NCI-H187 treated with DMSO at 0.1 percent for 48 hours (cell line): Measurements from ENCODE around the gene SLC49A3.
"Not testable (repeated sequence)": the region's sequence is repeated elsewhere in the genome, so short reads cannot be mapped to it uniquely, and the experiment has no call there.

Source experiments
- DNase-seq: peaks from one replicate; lab custom pipeline; 2025; lab: John Stamatoyannopoulos, UW

SLC49A3 gene

DNA sequence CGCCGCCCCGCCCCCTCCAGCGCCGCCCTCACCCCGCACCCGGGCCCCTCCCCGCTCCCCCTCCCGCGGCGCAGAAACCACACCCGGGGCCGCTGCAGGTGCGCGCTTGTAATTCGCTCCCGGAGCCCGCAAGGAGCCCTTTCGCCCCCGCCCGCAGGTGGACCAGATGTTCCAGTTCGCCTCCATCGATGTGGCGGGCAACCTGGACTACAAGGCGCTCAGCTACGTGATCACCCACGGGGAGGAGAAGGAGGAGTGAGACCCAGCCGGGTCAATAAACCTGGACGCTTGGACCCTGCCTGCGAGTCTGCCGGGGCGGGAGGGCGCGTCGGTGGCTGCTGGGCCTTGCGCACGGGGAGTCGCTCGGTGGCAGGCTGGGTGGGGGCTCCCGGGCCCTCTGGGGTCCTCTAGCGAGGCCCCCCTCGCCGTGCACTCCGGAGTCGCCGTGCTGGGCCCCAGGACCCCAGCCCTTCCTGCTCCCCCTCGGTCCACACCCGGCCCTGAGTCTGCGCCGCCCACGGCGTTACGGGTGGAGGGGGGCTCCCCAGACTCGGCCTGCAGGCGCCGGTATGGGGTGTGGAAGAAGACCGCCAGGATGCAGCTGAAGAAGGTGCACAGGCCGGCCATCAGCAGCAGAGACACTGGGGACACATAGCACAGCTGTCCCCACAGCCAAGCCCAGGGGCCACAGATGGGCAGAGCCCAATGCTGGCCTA lies 7.1 kb downstream of the SLC49A3 start:
- DNase-seq = peak; percentile 44

DNA sequence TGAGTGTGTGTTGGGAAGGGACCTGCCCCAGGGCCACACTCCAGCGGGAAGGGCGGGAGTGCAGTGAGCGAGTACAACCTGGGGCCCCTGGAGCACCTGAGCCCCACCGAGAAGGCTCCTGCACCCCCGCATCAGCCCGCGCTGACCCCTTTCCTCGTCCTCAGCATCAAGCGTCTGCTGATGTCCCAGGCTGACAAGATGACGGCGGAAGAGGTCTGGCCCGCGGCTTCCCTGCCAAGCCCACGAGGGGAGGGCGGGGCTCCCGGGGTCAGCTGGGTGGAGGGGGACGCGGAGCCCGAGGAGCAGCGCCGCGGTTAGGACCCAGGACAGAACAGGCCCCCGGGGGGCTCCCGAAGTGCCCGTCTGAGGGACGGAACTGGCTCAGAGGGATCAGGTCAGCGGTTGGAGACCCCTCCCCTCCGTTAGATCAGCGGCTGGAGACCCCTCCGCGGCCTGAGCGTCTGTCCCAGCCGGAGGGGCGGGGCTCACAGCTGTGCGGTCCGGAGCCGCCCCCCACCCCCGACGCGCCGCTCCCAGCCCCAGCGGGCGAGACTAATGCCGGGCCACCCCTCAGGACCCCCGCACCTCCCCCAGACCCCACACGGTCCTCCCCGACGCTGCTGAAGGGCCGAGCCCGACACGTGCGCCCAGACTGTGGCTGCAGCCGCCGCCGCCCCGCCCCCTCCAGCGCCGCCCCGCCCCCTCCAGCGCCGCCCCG lies 7.9 kb downstream of the SLC49A3 start:
- DNase-seq = no peak

DNA sequence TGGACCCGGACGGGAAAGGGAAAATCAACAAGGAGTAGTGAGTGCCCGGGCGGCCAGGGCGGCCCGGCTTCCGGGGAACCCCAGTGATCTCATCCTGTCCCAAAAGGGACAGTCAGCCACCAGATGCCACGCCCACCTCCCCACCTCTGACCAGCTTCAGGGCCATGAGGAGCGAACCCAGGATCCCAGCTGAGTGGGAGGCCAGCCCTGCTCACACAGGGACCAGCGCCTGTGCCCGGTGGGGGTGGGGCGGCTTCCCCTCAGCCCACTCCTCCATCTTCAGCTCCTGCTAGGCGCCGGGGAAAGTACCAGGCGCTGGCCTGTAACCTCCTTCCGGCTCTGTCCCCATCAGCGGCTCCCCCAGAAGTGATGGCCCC lies 8.4 kb downstream of the SLC49A3 start:
- DNase-seq = no peak

DNA sequence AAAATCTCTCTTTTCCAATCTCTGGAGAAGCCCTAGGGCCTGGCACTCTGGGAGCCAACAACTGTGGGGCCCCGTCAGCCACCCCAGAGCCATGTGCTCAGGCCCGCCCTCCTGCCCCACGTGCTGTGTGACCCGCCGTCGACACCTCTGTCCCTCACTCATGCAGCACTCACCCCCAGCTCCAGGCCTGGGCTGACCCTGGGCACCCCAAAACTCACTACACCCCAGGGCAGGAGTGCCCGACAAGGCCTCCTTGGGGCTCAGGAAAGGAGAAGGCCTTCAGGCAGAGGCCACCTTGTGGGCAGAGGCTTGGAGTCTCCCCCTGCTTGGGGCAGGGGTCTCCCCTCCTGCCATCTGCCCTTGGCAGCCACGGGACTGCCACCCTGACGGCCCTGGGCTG lies 8.9 kb downstream of the SLC49A3 start:
- no peak for DNase-seq

DNA sequence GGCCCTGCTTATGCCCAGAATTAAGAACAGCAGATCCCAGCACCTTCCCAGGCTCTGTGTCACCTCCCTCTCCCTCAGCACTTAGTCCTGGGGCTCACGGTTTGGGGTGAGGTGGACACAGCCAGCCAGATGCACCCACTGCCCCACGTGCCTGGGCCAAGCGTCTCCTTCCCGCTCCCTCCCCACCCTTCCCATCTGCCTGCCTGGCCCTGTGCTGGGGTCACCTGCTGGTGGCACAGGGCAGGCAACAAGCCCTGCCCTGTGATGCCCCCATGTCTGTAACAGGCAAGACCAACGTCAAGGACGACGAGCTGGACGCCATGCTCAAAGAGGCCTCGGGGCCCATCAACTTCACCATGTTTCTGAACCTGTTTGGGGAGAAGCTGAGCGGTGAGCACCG lies 9.3 kb downstream of the SLC49A3 start:
- no peak for DNase-seq

DNA sequence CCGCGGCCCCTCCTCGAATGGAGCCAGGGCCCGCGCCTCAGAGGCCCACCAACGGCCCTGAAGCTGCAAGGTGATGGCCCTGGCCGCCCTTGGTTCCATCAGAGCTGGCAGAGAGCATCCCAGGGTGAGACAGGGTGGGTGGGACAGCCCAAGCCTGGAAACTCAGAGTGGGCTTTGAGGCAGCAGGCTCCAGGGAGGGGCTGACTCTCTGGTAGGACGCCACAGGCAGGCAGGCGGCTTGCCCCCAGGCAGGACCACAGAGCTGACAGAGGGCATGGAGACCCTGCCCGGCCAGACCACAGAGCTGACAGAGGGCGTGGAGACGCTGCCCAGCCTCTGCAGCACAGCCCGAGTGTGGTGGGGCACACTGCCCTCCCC lies 9.9 kb downstream of the SLC49A3 start:
- no peak for DNase-seq

DNA sequence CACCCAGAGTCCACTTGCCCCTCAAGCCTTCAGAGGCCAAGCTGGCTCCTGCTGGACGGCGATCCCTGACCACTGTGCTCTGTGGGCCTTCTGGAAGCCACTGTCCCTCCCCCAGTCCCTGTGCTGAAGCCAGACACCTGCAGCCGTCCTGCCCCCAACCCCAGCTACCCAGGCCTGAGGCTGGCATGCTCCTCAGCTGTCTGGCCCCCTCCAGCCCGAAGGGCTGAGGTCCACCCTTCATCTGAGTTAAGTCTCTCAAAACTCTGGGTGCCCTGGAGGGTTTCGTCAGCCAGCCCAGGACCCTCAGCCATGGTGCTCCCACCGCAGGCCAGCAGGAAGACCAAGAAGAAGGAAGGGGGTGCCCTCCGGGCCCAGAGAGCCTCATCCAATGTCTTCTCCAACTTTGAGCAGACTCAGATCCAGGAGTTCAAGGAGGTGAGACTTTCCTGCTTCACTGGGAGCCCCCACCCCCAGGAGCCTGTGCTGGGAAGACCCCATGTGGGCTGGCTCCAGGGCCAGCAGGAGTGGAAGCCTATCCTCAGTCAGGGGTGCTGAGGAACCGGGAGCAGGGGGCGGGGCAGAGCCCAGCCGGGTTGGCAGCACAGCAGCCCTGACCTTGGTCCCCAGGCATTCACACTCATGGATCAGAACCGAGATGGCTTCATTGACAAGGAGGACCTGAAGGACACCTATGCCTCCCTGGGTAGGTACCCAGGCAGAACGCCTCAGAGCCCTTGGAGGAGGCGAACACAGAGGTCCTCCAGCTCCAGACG lies 10.4 kb downstream of the SLC49A3 start:
- no peak for DNase-seq

DNA sequence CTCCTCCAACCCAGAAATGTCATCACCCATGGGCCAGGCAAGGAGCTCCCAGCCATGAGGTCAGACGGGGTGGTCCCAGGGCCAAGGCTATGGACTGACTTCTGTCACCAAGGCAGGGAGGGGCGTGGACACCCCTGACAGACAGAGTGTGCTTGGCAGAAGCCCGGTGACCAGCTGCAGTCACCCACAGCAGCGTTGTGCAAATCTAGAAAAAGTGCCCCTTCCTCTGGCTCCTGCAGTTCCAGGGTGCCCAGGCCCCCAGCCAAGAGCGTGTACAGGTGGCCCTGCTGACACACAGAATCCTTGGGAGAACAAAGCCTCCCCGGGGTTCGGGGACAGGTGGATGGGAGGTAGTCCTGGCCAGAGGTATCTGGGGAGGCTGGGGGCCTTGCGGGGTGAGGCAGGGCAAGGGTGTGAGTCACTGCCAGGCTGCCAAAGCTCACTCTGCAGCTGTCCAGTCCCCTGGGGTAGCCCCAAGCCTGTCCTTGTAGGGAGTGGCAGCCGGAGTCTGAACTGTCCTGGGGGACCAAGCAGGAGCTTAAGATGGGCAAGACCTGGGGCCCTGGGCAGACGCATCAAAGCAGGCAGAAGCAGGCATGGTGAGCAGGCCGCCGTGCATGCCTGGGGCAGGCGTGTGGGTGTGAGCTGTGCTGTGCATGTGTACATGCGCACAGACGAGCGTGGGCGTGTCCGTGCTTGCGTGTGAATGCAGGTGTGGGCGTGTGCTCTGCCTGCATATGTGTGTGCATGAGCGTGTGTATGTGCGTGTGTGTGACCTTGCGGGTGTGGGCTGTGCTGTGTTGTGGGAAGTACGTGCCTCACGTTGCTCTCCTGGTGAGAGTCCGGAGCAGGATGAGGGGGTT lies 11.3 kb downstream of the SLC49A3 start:
- no peak for DNase-seq

DNA sequence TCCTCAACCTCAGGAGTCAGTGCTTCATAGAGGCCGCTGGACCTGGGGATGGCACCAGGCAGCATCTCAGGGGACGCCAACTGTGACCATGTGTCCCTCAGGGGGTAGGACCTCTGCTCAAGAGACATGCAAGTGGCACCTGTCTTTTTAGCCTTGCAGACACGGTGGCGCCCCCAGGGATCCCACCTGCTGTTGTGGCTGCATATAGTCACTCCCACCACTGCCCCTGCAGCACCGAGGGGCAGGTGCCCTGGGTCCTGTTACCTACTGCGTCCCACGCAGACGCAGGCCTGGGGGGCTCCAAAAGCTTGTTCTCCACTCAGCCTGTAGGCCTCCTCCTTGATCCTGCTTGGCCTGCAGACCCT lies 12.1 kb downstream of the SLC49A3 start:
- DNase-seq = no peak

DNA sequence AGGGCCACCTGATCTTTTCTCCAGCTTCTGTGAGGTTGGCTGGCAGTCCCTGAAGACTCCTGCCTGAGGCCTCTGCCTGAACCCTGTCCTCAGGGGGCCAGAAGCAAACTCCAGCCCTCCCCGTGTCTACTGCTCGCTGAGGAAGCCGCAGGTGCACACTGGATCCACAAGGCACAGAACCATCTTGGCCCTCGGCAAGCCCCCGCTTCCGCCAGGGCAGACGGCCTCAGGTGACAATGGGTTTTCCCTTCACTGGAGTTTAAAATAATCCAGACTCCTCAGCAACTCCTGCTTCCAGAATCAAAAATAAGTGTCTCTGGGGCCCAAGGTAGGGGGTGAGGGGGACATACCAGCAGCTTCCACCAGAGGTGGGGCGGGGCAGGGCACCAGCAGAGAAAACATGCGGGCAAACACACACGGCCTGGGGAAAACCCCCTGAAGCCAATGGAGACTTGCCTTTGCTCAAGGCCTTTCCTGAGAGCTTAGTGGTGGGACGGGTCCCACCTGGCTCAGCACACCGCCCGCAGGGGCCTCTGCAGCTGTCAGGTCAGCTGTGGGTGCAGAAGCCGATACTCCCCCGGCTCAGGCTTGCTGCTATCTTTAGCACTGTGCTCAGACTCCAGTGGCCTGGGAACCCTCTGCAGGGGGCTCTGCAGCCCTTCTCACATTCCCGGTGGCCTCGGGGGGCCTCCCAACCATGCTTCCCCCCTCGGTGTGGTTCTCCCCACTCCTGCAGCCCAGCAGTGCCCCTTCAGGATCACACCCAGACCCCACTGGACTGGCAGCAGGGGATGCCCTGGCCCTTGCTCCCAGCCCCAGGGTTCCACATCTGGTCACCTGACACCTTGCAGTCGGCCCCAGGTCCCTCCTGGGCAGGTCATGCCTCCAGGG lies 12.7 kb downstream of the SLC49A3 start:
- DNase-seq = no peak

DNA sequence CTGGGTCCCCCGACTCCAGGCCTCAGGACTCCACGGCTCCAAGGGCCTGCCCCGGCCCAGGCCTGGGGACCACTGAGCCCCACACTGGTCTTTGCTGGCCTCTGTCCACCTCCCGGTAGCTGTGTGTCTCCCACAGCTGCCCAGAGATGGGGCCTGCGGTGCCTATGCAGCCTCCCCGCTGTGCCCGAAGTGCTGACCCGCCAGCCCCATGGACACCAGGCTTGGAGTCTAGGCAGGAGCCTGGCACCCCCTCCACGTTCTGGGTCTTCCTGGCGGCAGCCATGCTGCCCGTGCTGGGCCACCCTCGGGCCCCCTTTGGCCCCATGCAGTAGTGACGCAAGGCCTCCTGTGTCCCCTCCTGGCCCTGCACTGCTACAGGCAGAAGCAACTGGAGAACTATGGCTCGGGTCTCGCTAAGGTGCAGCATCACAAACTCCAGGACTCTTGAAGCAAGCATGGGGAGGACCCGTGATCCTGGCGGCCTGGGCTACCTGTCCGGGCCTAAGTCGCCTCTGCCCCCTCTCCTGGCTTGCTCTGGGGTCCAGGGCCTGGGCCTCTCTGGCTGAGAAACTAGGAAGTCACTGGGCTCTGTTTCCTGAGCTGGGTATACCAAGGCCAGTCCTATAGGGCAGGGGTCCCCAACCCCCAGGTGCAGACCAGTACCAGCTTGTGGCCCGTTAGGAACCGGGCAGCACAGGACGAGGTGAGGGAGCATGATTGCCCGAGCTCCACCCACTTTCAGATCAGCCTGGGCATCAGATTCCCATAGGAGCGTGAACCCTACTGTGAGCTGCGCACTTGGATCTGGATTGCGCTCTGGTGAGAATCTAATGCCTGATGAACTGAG lies 13.7 kb downstream of the SLC49A3 start:
- DNase-seq = no peak

DNA sequence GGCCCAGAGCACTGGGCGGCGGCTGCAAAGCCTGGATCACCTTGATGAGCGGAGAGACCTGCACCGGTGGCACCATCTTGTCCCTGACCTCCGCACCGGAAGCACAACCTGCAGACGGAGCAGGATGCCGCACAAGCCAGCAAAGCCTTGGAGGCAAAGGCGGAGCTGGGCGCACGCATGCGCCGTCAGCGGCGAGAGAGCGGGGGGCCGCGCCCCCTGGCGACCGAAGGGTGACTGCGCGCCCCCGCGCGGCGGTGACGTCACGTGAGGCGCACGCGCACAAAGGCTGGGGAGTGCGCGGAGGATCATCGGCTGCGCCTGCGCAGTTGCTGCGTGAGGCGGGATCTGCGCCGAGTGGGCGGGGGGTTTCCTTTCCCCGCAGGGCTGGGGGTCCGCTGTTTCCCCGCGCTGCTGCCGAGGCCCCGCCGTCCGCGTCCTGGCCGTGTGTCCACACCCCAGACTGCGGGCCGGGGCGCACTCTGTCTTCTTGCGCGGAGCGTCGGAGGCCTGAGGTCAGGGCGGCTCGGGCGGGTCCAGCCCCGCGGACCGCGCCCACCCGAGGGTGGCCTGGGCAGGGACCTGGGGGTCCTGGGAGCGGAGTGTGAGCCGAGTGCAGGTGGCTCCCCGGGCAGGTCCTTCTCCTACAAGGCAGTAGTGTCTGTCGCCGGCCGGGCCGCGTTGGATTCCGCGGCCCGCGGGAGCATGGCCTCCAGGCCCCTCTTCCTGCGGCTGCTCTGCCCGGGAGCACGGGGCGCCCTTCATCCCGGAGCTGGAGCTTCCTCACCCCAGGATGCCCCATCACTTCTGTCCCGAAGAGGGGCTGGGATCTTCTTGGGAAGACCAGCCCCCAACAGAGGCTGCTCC lies 14.5 kb downstream of the SLC49A3 start, which contains the start of the genes ATP5ME and MYL5:
ATP5ME (minus strand) TSS at position 105 of the 864 bp plus-strand sequence; CDS start at position 76, 29 bp downstream.
MYL5 (plus strand) TSS at position 371 of the 864 bp plus-strand sequence. CDS start 3,485 bp downstream, outside the sequence.
- peak; percentile 68 for DNase-seq

DNA sequence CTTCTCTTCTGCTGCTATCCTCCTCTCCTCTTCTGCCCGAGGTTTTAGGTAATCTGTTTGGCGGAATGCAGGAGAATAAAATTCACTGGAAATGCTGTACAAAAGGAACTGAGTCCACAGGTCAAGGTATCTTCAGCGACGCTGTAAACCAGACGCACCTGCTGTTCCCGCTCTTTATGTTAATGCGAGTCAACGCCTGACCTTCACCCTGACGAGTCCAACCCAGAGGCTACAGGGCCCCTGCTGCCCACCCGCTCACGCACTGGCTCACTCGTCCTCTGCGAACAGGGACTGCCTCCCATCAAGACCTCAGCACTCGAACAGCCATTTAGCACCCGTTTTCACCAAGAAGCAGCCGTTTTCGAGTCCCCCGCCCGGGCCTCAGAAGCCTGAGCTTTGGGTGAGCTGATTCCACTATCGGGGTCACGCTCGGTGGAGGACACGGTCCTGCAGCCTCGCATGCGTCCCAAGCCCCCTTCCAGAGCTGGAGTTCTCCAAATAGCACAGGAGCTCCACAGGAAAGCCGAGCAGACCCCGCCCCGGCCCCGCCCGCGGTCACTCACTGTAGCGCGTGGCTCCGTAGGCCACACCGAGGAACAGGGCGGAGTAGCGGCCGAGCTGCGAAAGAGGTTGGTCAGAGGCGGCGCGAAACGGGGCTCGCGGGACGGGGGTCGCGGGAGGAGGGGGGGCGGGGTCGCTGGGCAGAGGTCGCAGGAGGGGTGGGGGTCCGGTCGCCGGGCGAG lies 15.4 kb downstream of the SLC49A3 start:
- DNase-seq = no peak

DNA sequence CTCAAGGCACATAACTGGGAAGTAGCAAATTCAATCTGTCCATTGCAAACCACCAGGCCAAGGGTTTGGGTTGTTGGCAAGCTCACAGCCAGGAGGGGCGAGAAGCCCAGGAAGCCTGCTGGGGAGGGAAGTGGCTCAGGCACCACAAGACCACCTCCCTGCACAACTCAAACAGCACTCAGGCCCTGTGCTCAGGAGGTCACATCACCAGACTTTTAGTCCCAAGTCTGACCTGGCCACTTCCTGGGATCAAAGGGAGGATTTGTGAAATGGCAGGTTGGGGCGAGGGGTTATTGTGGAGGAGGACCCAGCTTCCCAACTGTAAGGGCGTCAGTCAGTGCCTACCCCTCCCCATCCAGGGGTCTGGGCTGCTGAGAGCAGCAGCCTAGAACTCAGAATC lies 17.2 kb downstream of the SLC49A3 start:
- DNase-seq = no peak

DNA sequence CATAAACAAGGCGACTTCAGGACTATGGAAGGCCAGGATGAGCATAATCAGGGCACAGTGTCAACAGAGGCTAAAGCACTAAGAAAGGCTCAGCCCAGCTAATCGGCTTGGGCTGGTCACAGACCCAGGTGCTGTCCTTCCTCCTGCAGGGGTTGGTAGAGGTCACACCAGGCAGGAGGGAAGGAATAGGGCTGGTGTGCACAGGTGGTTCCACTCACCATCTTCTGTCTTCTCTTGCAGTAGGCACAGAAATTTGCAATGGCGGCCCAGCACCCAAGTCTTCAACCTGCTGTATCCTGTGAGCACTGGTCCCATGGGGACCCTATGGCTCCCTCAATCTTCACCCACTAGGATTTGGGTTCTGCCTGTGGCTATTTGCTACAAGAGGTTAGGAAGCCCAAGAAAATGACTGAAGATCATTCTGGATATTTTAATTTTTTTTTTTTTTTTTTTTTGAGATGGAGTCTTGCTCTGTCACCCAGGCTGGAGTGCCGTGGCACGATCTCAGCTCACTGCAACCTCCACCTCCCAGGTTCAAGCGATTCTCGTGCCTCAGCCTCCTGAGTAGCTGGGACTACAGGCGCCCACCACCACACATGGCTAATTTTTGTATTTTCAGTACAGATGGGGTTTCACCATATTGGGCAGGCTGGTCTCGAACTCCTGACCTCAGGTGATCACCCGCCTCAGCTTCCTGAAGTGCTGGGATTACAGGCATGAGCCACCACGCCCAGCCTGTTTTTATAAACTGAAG lies 19.0 kb downstream of the SLC49A3 start:
- DNase-seq = not testable (repeated sequence)

DNA sequence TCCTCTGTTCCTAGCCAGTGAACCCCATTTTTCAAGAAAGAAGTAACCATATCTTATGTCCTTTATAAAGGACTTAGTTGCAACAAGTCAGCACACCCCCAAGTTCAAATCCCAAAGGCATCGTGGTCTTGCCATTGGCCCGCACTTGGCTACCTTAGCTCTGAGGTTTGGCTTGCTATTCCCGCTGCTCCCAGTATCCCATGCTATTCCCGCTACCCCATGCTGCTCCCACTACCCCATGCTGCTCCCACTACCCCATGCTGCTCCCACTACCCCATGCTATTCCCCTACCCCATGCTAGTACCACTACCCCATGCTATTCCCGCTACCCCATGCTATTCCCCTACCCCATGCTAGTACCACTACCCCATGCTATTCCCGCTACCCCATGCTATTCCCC lies 20.7 kb downstream of the SLC49A3 start:
- not testable (repeated sequence) for DNase-seq

DNA sequence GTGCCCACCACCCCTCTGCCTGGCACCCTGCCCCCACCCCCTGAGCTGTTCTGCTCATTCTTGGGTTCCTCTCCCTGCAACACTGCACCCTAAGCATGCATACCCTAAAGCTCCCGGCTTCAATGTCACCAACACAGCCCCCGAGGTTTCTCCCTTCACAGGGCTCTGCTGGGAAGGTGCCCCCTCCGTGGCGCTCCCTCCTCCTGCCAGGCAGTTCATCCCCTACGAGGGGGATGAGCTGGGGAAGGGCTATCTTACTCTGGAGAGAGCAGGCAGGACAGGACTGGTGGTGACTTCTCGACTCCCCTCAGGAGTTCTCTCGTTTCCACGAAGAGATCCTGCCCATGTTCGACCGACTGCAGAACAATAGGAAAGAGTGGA lies 21.4 kb downstream of the SLC49A3 start:
- no peak for DNase-seq
